ENCODE measurements around the gene TEX28.

TEX28 gene

DNA sequence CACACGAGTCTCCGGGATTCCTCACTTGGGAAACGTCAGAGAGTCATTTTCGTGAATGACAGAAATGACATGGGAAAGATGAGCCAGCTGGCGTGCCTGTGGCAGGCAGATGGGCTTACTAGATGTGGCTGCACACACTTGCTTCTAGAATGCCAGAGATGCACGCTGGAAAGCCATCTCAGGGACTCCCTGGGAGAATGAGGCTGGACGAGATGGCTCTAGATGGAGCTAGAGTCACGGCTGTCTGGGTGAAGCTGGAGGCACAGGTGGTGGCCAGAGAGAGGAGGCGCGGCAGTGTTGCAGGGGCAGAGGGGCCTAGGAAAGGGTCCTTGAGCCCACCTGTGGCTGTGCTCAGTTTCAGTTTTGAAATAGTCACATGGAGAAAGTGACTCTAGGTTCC, 26.7 kb upstream of the TEX28 start:
- no peak overlapping the region for H3K4me3 Mint-ChIP-seq
- H3K27me3 Mint-ChIP-seq: peaks cover 29% of the 10 kb centered on the region
- H3K9me3 Mint-ChIP-seq: no peaks in the 10 kb centered on the region
- H3K4me1 Mint-ChIP-seq (ENCODE audit: low read depth): peaks cover 5% of the 10 kb centered on the region
- H3K27ac Mint-ChIP-seq: no peak overlapping the region
- no peaks in the 10 kb centered on the region for H3K36me3 Mint-ChIP-seq (ENCODE audit: low read depth)
- intact Hi-C loops (cut with micrococcal nuclease): no loop called here

- no peak overlapping the region for H3K27ac Mint-ChIP-seq
- no peaks in the 10 kb centered on the region for H3K36me3 Mint-ChIP-seq (ENCODE audit: low read depth)
- no peak overlapping the region for H3K4me3 Mint-ChIP-seq
These were observed 26.2 kb upstream of the TEX28 start for GRCh38 chrX:154321152-154321551.

GRCh38 chrX:154320406-154320805, 25.5 kb upstream of the TEX28 start:
- H3K36me3 Mint-ChIP-seq (ENCODE audit: low read depth): no peaks in the 10 kb centered on the region
- no peaks in the 10 kb centered on the region for H3K9me3 Mint-ChIP-seq
- peaks cover 5% of the 10 kb centered on the region for H3K4me1 Mint-ChIP-seq (ENCODE audit: low read depth)
- intact Hi-C loops (cut with micrococcal nuclease): no loop called here
- no peak overlapping the region for H3K4me3 Mint-ChIP-seq
- peaks cover 29% of the 10 kb centered on the region for H3K27me3 Mint-ChIP-seq
- H3K27ac Mint-ChIP-seq: no peak overlapping the region

More at GRCh38 chrX:154321152-154321551, 26.2 kb upstream of the TEX28 start:
- H3K27me3 Mint-ChIP-seq: peaks cover 29% of the 10 kb centered on the region
- H3K4me1 Mint-ChIP-seq (ENCODE audit: low read depth): peaks cover 5% of the 10 kb centered on the region
- intact Hi-C loops (cut with micrococcal nuclease): no loop called here
- no peaks in the 10 kb centered on the region for H3K9me3 Mint-ChIP-seq

DNA sequence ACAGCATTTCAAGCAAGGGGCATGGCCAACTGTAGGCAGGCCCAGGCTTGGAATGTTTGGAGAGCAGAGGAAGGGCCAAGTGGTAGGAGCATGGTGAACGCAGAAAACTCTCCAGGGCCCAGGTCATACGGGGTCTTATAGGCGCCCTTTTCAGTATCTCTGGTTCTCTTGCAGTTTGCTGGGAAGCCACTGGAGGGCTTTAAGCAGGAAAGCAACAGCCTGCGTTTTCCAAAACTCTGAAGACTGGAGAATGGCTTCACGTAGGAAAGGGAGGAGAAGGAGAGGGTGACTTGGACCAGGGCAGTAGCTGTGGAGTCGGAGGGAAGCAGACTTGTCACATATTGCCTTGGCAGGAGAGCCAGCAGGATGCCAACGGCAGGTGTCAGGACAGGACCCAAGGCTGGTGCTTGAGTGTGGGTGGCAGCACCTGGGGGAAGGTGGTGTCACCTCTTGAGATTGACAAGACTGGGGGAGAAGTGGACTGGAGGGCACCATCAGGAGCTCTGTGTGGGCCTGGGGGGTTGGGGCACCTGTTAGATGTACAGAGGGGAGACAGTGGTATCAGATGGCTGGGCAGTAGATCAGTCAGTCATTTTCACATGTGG, 22.6 kb upstream of the TEX28 start:
- no peak overlapping the region for H3K27ac Mint-ChIP-seq
- peaks cover 5% of the 10 kb centered on the region for H3K4me1 Mint-ChIP-seq (ENCODE audit: low read depth)
- no peak overlapping the region for H3K4me3 Mint-ChIP-seq
- no peaks in the 10 kb centered on the region for H3K36me3 Mint-ChIP-seq (ENCODE audit: low read depth)
- H3K27me3 Mint-ChIP-seq: peaks cover 20% of the 10 kb centered on the region
- intact Hi-C loops (cut with micrococcal nuclease): no loop called here
- H3K9me3 Mint-ChIP-seq: no peaks in the 10 kb centered on the region

DNA sequence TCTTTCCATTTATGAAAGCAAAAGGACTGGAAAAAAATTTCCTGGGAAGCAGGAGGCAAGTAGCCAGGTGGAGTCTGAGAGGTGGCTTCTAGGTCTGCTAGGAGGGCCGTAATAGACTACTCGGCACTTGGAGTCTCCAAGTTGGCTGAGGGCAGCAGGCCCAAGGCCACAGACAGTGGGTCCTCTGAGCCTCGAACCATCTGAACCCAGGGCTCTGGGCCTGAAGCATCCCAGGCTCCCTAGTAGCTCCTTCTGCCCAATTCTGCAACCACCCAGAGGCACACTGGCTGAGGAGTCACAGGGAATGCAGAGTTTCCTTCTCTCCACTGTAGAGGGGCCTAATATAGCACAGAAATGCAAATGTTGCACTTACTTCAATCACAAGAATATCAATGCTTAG, 20.5 kb upstream of the TEX28 start:
- Mint-ChIP-seq H3K4me3 (no peak overlapping the region), H3K27me3 (peaks cover 11% of the 10 kb centered on the region), H3K36me3 (ENCODE audit: low read depth) (no peaks in the 10 kb centered on the region), H3K4me1 (ENCODE audit: low read depth) (peaks cover 21% of the 10 kb centered on the region), H3K9me3 (no peaks in the 10 kb centered on the region), H3K27ac (no peak overlapping the region)
- intact Hi-C loops (cut with micrococcal nuclease): no loop called here

- Mint-ChIP-seq H3K4me3 (no peak overlapping the region), H3K36me3 (ENCODE audit: low read depth) (no peaks in the 10 kb centered on the region), H3K27ac (peak overlapping the region; percentile 65), H3K9me3 (no peaks in the 10 kb centered on the region), H3K27me3 (peaks cover 6% of the 10 kb centered on the region), H3K4me1 (ENCODE audit: low read depth) (peaks cover 27% of the 10 kb centered on the region)
- intact Hi-C loops (cut with micrococcal nuclease): no loop called here
These were observed 18.2 kb upstream of the TEX28 start for GRCh38 chrX:154313147-154313546.

GRCh38 chrX:154312116-154312515, 17.2 kb upstream of the TEX28 start:
- Mint-ChIP-seq H3K4me1 (ENCODE audit: low read depth) (peaks cover 29% of the 10 kb centered on the region), H3K4me3 (no peak overlapping the region), H3K27me3 (peaks cover 3% of the 10 kb centered on the region), H3K27ac (no peak overlapping the region), H3K9me3 (no peaks in the 10 kb centered on the region), H3K36me3 (ENCODE audit: low read depth) (no peaks in the 10 kb centered on the region)
- intact Hi-C loops (cut with micrococcal nuclease): no loop called here

- no peak overlapping the region for H3K27ac Mint-ChIP-seq
- H3K9me3 Mint-ChIP-seq: no peaks in the 10 kb centered on the region
- intact Hi-C loops (cut with micrococcal nuclease): no loop called here
- H3K36me3 Mint-ChIP-seq (ENCODE audit: low read depth): no peaks in the 10 kb centered on the region
- H3K4me1 Mint-ChIP-seq (ENCODE audit: low read depth): peaks cover 34% of the 10 kb centered on the region
- no peak overlapping the region for H3K4me3 Mint-ChIP-seq
- H3K27me3 Mint-ChIP-seq: peaks cover 2% of the 10 kb centered on the region
These were observed 16.0 kb upstream of the TEX28 start for GRCh38 chrX:154310616-154311536.

DNA sequence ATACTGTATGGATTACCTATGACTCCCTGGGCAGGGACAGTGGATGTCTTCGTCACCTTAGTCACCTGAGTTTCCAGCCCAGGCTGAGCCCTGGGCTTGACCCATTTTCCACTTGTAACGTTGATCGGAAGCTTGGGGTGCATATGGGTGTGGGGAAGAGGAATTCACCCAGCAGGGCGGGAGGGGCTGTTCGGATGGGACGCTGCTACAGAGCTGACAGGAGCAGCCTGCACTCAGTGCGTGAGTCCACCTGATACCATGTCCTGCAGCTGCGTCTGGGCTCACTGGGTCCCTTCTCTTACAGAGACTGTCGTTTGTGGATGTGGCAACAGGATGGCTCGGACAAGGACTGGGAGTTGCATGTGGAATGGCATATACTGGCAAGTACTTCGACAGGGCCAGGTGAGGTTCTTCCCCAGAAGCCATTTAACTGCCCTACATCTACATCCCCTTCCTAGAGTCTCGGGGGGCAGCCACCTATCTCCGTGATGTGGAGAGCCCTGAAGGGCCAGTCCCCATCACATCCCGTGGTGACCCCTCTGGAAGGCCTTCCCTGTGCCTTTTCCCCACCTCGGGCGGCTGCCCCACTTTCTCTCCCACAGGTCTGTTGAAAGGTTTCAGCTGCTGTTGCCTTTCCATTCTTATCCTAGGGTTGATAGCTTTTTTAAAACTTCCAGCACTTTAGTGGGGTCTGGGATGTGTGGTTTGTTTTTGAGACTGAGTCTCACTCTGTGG, 14.3 kb upstream of the TEX28 start:
- Mint-ChIP-seq H3K27ac (no peak overlapping the region), H3K4me3 (no peak overlapping the region), H3K27me3 (peaks cover 2% of the 10 kb centered on the region), H3K4me1 (ENCODE audit: low read depth) (peaks cover 42% of the 10 kb centered on the region), H3K9me3 (no peaks in the 10 kb centered on the region), H3K36me3 (ENCODE audit: low read depth) (no peaks in the 10 kb centered on the region)
- intact Hi-C loops (cut with micrococcal nuclease): no loop called here

- no peak overlapping the region for H3K4me3 Mint-ChIP-seq
- H3K27ac Mint-ChIP-seq: no peak overlapping the region
- H3K27me3 Mint-ChIP-seq: peaks cover 2% of the 10 kb centered on the region
- H3K9me3 Mint-ChIP-seq: no peaks in the 10 kb centered on the region
- peaks cover 50% of the 10 kb centered on the region for H3K4me1 Mint-ChIP-seq (ENCODE audit: low read depth)
- H3K36me3 Mint-ChIP-seq (ENCODE audit: low read depth): no peaks in the 10 kb centered on the region
- intact Hi-C loops (cut with micrococcal nuclease): no loop called here
These were observed 13.4 kb upstream of the TEX28 start for GRCh38 chrX:154308108-154308946.

GRCh38 chrX:154307202-154307601, 12.3 kb upstream of the TEX28 start:
- intact Hi-C loops (cut with micrococcal nuclease): no loop called here
- Mint-ChIP-seq H3K27ac (no peak overlapping the region), H3K4me3 (no peak overlapping the region), H3K9me3 (no peaks in the 10 kb centered on the region), H3K4me1 (ENCODE audit: low read depth) (peaks cover 51% of the 10 kb centered on the region), H3K36me3 (ENCODE audit: low read depth) (no peaks in the 10 kb centered on the region), H3K27me3 (peaks cover 2% of the 10 kb centered on the region)

DNA sequence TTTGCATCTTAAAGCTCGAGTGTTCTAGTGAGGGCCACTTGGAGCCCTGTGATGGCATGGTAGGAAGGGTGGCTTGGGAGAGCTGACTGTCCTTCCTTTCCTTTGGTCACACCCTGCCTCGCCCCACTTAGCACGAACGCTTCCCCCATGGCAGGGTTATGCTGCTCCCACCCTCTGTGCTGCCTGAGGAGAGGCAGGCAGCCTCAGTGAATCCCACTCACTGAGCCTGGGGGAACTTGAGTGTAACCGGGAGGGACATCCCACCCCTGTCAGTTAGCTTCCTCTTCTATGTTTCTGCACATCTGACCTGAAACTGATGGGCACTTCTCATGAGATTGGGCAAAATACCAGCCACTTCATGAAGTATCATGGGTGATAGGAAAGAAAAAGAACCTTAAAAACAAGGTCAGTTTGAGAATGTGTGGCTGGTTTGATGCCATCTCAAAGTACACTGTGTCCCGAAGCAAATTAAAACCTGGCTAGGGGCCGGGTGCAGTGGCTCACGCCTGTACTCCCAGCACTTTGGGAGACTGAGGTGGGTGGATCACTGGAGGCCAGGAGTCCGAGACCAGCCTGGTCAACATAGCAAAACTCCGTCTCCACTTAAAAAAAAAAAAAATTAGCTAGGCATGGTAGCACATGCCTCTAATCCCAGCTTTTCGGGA, 10.7 kb upstream of the TEX28 start:
- Mint-ChIP-seq H3K4me3 (no peak overlapping the region), H3K27ac (peak overlapping the region; percentile 60), H3K9me3 (no peaks in the 10 kb centered on the region), H3K4me1 (ENCODE audit: low read depth) (peaks cover 38% of the 10 kb centered on the region), H3K36me3 (ENCODE audit: low read depth) (no peaks in the 10 kb centered on the region), H3K27me3 (peaks cover 2% of the 10 kb centered on the region)
- intact Hi-C loops (cut with micrococcal nuclease): no loop called here

DNA sequence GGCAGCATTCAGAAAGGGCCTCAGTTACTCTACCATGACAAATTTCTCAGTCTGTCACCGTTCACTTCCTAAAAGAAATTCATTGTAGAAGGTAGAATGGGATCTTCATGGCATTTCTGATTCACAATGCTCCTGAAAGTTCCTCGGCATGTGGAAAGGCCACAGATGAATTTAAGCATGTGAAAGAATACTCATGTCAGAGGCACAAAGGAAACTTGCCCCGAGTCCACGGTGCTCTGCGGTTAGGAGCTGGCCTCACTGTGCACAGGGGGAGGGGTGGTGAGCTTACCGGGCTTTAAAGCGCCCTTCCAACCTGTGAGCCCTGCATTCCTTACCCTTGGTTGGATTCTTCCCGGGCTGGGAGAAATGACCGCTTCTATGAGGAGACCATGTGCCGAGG, 9.9 kb upstream of the TEX28 start:
- Mint-ChIP-seq H3K36me3 (ENCODE audit: low read depth) (no peaks in the 10 kb centered on the region), H3K27me3 (peaks cover 2% of the 10 kb centered on the region), H3K27ac (no peak overlapping the region), H3K4me3 (no peak overlapping the region), H3K4me1 (ENCODE audit: low read depth) (peaks cover 34% of the 10 kb centered on the region), H3K9me3 (no peaks in the 10 kb centered on the region)
- intact Hi-C loops (cut with micrococcal nuclease): no loop called here
